HG02588 (cell line): ENCODE data around the gene GNB1.

ENCODE experiments used
- ATAC-seq: cut with Tn5 transposase; IDR thresholded peaks from one replicate; pipeline ENCODE4 v1.9.1; 2021; ENCODE audit warnings: mild to moderate bottlenecking, moderate library complexity; ENCODE audit not compliant: unreplicated experiment

GNB1 gene

GRCh38 chr1:1832820-1833219, 58.1 kb downstream of the GNB1 start:
- no peak for ATAC-seq

- ATAC-seq: no peak
Measured at GRCh38 chr1:1832166-1832565, 58.7 kb downstream of the GNB1 start.

- ATAC-seq: no peak
Measured at GRCh38 chr1:1827089-1827848, 63.6 kb downstream of the GNB1 start.

GRCh38 chr1:1826356-1827088, 64.4 kb downstream of the GNB1 start:
- ATAC-seq: no peak

- no peak for ATAC-seq
Measured at GRCh38 chr1:1825217-1825616, 65.7 kb downstream of the GNB1 start.

GRCh38 chr1:1819762-1820161, 71.1 kb downstream of the GNB1 start:
- no peak for ATAC-seq

GRCh38 chr1:1817221-1817620, 73.7 kb downstream of the GNB1 start:
- no peak for ATAC-seq

GRCh38 chr1:1815606-1816281, 75.1 kb downstream of the GNB1 start:
- no peak for ATAC-seq

- no peak for ATAC-seq
Measured at GRCh38 chr1:1809489-1809888, 81.4 kb downstream of the GNB1 start.

- ATAC-seq: no peak
Measured at GRCh38 chr1:1808206-1808605, 82.7 kb downstream of the GNB1 start.

- no peak for ATAC-seq
Measured at GRCh38 chr1:1806890-1807289, 84.0 kb downstream of the GNB1 start.

GRCh38 chr1:1804301-1804700, 86.6 kb downstream of the GNB1 start:
- no peak for ATAC-seq

GRCh38 chr1:1802871-1803270, 88.0 kb downstream of the GNB1 start:
- ATAC-seq: no peak

- ATAC-seq: peak; percentile 50
Measured at GRCh38 chr1:1799716-1800115, 91.2 kb downstream of the GNB1 start.

- no peak for ATAC-seq
Measured at GRCh38 chr1:1797731-1798341, 93.1 kb downstream of the GNB1 start.

- no peak for ATAC-seq
Measured at GRCh38 chr1:1796466-1796865, 94.4 kb downstream of the GNB1 start.

GRCh38 chr1:1794999-1795398, 95.9 kb downstream of the GNB1 start:
- ATAC-seq: no peak

GRCh38 chr1:1793481-1794244, 97.2 kb downstream of the GNB1 start:
- ATAC-seq: no peak

- ATAC-seq: no peak
Measured at GRCh38 chr1:1788646-1789431, 102.0 kb downstream of the GNB1 start.

GRCh38 chr1:1788136-1788535, 102.8 kb downstream of the GNB1 start:
- no peak for ATAC-seq
